HG03432 (cell line): Measurements from ENCODE around the gene S100A8.
"Not testable (repeated sequence)": the region's sequence is repeated elsewhere in the genome, so short reads cannot be mapped to it uniquely, and the experiment has no call there.

Experiments
- ATAC-seq: cut with Tn5 transposase; IDR thresholded peaks from one replicate; pipeline ENCODE4 v1.9.1; 2021; ENCODE audit warnings: mild to moderate bottlenecking, moderate library complexity; ENCODE audit not compliant: unreplicated experiment

Gene S100A8

DNA sequence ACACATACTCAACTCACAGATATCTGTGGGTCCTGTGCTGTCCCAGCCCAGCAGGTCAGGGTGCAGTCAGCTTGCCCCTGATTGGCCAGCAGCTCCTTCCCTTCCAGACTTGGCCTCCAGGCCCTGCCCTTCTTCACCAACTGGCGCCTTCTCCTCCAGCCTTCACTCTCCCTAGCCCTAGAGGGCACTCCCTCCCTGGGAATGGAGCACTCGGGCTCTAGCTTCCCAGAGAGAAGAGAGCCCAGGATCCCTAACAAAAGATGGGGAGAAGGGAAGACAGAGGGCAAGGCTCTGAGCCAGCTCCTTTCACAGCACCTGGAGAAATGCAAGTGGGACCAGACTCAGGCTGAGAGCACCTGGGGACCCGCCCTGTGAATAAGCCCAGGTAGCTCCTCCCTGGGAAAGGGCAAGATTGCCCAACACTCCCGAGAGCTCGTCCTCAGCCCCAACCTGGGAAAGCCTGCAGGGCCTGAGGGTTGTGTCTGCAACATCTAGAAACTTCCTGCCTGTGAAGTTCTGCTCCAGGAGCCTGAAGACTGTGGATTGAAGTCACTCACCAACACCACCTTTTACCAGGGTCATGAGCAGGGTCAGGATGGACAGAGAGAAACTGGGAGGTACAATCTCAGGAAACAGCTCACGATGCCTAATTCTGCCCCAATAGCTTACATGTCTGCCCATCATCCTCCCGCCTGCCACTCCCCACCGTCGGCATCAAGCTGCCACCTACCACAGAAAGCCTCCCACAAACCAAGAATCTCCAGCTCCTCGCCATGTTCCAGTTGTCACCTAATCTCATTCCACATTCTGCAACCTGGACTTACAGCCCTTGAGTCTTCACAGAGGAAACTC, 42.1 kb downstream of the S100A8 start, which contains the start of gene PGLYRP4:
PGLYRP4 (minus strand) TSS at position 331 of the 852 bp plus-strand sequence. CDS start 909 bp downstream, outside the sequence.
- no peak for ATAC-seq

DNA sequence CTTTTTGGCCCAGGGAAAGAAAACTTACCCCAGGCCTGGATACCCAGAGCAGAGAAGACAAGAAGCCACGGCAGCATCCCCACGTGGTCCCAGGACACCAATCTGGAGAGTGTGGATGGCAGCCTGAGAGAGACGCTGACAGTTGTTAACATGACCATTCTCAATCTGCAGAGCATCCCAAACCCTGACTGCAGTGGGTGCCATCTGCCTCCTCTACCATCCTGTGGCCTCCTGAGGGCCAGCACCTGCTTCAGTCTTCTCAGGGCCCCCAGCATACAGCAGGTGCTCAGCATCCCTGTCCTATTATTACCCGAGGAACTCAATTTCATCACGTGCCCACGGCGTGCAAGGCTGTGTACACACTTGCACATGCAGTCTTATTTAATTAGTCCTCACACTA, 43.0 kb downstream of the S100A8 start:
- no peak for ATAC-seq

DNA sequence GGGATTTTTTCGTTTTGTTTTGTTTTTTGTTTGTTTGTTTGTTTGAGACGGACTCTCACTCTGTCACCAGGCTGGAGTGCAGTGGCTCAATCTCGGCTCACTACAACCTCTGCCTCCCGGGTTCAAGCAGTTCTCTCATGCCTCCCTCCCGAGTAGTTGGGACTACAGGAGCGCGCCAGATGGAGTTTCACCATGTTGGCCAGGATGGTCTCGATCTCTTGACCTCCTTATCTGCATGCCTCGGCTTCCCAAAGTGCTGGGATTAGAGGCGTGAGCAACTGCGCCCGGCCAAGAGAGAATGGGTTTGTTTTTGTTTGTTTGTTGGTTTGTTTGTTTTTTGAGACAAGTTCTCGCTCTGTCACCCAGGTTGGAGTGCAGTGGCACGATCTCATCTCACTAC, 43.8 kb downstream of the S100A8 start:
- not testable (repeated sequence) for ATAC-seq

DNA sequence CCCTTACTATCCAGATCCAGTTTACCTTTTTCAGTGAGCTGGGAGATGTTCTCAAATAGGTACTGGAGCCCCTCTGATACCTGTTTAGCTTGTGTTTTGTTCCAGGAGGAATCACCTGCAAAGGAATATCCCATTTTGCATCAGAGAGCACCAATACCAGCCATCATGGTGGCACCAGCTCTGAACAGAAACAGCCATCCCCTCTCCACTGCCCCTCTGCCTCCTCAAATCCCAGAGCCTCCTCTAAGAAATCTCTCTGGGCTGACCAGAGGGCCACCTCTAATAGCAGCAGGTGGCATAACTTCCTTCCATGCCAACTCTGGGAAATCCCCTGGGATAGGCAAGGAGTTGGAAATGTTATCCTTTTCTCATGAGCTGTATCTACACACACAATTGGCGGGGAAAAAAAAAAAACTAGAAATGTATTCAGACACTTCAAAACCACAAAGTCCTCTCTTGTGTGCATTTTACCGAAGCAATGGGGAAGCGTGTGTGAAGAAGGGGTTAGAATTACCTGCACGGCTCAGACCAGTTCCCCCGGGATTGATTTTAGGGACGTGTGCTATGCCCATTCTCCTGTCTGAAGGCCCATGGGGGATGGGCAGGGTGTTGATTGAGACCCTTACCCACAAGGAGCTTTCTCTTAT, 44.7 kb downstream of the S100A8 start:
- no peak for ATAC-seq

DNA sequence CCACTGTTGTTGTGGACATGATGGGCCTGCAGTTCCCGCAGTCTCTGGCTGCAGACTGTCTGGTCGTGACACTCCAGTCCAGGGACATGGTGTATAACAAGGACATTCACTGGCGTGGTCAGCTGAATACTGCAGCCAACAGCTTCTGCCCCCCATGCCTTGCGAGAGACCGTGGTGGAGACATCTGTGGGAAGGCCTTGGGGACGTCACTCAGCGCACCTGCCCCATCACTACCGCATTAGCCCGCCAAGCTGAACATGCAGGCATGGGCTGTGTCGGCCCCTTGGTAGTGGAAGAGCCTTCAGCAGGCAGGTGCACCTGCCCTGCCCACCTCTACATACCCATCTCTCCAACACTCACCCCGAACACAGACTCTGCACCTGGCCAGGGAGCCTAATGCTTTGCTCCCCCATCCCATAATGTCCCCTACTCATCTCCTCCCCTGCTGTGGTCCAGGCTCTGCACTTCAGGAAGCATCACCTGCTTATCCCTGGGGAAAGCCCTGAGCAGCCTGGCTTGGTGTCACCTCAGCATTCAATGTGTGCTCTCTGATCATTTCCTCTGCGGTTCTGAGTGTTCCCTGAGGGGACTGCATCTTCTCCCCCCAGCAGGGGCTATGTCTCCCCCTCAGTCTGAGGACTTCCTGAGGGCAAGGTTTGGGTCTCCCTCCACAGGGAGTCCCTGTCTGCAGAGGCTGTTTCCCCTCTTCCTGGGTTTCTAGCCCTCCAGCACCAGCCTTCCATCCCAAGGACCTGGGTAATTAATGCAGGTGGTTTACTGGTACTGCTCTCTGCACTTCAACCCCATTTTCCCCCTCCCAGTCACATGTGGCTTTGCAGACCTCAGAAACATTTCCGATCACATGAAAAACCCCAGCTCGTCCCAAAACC, 45.4 kb downstream of the S100A8 start:
- no peak for ATAC-seq

DNA sequence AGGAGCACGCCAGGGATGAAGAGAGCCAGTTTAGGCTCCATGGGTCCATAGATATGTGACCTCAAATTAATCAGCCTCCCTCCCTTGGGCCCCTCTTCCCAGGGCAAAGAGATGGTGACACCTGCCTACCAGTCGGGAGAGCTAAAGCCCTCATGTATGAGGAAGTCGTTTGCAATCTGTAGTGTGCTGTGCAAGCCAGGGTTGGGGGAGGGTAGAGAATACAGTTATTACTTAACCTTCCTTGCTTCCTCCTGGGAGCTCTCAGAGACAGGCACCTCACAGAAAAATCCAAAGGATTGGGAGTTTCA, 46.2 kb downstream of the S100A8 start:
- no peak for ATAC-seq

DNA sequence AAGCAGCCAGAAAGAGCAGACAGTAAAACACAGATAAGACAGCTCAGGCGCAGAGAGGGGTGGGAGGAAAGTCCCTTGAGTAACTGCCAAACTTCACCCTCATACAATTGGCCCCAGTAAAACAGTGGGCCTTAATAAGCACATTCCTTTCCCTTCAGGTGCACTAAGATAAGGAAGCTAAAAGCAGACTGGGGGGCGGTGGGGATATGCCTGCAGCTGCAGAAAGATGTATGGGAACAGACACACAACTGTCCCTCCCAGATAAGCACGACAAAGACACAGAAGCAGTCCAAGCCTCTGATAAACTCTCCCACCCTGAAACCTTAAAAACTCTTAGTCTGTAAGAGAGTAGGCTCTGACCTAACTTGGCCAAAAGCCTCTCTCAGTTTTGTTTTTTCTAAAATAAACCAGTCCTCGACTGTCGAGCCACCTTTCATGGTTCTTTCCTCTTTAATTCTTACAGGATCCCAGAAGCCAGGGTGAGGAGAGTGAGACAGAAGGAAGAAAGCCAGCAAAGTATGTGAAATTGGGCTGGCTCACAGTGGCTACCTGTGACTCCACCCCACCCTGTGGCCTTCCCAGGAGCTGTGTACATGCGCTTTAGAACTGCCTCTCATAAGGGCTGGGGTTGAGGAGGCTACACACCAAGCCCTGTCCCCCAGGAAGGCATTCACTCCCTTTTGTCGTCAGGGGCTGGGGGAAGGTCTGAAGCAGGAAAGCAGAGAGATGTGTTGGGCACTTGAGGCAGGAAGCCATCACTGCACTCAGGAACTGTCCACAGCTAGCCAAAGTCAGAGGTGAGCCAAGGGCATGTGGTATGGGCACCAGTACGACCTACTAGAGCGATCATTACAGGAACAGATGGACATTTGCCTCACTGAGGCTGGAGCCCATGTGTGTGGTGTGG, 46.8 kb downstream of the S100A8 start:
- no peak for ATAC-seq

DNA sequence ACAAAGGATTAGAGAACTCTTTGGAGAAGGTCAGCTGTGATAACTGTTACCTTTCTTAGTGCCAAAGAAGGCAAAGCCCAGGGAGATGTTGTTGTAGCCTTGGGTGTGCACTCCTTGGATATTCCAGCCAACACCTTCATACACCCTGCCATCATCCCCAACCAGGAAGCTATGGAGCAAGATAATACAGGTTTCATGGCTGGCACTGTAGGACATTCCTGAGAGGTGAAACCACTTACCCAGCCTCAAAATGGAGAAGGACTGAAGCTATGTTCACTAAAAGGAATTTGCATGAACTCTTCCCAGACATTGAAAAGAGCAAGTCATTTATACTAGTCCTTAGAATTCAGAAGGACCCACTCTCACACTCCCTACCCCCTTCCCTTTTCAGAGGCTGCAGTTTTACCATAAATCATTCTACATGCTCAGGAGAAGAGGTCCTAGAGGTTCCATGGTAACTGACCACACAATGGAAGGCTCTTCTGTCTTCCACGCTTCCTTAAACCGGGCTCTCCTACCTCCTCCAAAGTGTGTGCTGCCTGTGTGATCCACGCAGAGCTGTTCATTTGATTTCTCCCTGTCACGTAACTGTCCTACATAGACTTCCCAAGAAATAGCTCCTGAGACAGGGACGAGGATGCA, 47.7 kb downstream of the S100A8 start:
- no peak for ATAC-seq

DNA sequence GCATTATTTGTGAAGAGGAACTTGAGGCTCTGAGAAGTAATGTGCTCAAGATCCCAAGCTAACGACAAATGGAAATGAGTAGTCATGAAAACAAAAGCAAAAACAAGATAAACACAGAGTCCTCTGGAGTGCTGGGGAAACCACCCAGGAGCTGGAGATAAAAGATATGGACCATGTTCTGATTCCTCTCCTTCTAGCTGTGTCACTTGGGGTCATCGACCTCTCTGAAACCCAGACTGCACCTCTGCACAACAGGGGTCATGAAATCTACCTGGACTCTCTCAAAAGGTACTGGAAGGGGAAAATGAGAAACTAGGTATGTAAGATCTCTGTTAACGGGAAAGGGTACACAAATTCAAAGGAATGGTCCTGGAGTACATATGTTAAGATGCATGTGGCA, 48.7 kb downstream of the S100A8 start:
- no peak for ATAC-seq

DNA sequence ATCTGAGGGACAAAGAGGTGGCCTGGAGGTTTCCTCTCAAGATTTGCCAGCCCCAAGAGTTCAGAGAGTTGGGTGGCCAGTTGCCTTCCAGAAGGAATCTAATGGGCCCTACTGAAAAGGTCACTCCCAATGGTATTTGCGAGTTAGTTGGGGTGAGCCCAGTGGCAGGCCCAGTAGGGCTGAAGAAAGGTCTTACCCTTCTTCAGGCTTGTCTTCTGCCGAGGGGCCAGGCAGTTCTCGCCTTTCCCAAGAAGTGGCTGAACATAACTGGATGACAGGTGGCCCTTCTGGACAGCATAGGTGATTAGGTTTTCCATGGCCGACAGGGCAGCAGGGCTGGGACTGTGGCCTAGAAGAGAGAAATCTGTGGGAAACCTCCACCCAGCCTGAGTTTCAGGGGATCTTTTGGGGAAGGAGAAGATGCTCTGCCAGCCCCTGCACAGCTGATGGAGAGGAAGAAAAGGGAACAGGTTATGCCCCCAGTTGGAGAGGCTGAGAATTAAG, 49.4 kb downstream of the S100A8 start:
- no peak for ATAC-seq

DNA sequence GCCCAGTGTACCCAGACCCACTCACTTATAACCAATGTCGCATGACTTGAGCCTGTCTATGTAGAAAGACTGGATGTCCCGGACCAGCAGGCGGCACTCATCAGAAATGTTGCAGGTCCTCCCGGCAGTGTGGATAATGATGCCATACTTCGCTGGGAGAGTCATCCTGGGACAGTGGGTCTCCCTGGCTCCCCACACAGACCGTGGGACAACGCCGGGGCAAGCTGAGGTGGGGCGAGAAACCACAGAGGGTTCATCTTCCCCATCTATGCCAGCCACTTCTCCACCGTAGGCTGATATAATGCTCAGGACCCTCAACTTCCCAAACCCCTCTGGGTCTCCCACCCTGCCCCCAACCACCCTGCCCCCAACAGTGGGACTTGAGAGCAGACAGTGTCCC, 50.5 kb downstream of the S100A8 start:
- ATAC-seq = no peak
